SIG-M5 treated with dmso at 0.1 percent for 504 hours (cell line): ENCODE results near the gene NAV2.

Source experiments
- DNase-seq: peaks from one replicate; lab custom pipeline; 2025; ENCODE audit not compliant: unreplicated experiment; lab: John Stamatoyannopoulos, UW

Gene NAV2

DNA sequence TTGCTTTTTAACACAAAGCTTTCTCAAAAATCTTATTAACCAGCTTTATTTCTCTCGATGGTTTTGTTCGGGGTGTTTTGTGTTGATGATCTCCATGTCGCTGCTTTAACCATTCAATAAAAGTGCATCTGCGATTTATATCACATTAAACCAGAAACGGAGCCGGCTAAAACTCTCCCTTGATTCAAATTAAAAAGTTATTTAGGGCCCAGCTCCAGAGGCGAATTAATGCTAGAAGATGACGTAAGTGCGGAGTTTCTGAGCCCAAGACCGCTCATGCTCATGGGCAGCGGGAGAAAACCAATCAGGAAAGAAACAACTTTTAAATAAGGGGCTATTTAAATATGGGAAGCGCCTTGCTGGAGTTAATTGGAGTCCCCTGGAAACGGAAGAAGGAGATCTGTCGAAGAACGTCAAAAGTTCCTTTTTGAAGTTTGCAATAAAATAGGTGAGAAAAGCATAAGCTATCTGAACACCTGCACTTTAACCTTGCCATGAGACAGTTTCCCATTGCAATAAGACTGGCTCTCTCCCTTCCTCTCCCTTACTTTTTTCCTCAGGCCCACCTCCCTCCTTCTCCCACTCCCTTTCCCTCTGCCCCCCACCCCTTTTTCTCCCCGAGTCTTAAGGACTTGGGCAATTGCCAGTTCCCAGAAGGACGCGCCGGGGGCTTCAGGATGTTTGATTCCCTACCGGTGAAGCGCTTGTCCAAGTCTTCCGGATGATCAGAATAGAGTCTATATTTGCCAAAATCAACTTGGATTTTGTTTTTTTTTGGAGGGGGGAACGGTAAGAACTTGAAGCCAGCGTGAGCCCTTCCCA is 449.5 kb downstream of the NAV2 start:
- no peak for DNase-seq

- DNase-seq, result no peak
Measured at GRCh38 chr11:20162824-20163782, 450.5 kb downstream of the NAV2 start.

GRCh38 chr11:20163783-20164481 is 451.3 kb downstream of the NAV2 start:
- no peak for DNase-seq
